Erythroblast (primary cell): Measurements from ENCODE around the gene LHX5.

Experiments used
- GATA1 ChIP-seq: IDR thresholded peaks from 2 replicates; pipeline ENCODE4 v1.6.1; 2011; ENCODE audit warnings: low read depth, mild to moderate bottlenecking, control low read depth, low read length, moderate library complexity
- POLR2A ChIP-seq: IDR thresholded peaks from 2 replicates; pipeline ENCODE4 v1.6.1; 2011; ENCODE audit warnings: mild to moderate bottlenecking, low read length

DNA sequence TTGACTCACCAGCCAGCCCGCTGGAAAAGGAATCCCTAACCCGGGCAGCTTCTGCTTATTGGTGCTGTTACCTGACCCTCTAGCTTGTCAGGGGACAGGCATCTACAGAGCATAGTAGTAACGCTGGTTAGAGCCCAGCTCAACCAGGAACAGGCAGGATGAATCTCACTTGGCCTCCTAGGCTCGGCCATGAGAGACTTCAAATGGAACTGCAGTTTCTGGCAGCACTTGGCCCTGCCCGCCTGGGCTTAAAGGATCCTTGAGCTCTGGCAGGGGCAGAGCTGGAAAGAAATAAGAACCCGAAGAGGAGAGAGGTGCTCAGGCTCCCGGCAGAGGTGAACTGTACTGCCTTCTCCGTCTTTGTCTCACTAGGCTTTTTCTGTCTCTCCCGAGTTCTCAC is 2.3 kb upstream of the LHX5 start:
- TF ChIP-seq POLR2A (no peak), GATA1 (no peak)
